ENCODE data around the gene ZSWIM9.

DNA sequence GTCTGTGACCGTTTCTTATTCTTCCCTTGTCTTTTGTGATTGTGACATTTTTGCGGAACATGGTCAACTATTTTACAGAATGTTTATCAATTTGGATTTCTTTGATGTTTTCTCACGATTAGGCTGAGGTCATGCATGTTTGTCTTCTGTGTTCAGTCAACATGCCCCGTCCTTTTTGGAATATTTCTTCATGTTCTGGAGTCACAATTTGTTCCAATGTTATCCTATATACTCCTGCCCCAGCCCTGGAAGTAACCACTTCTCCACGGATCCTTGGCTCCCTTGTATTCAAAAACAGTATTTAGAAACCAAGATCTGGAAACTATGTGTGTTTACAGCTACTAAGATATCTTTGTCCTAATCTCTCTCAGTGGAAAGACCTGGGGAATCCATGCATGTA is 75.6 kb downstream of the ZSWIM9 start:
- TF ChIP-seq EZH2 (IDR thresholded peaks at IDR 0.05) (no peak), POLR2AphosphoS5 (IDR thresholded peaks at IDR 0.05; ENCODE audit: borderline replicate concordance, low read depth, low read length) (no peak)
